Neuronal stem cell (in vitro differentiated cells): ENCODE measurements around the gene CTNS.
A peak's percentile ranks its signal among the peaks of the same experiment; 100 is the strongest.

Source experiments
- DNase-seq: peaks from one replicate; pipeline ENCODE4 v3.0.0-alpha.2; 2013; ENCODE audit warnings: low spot score
- H2AFZ ChIP-seq: one replicate; pipeline ENCODE4 v1.6.1; 2013; ENCODE audit warnings: mild to moderate bottlenecking, low read length, inconsistent platforms
- H2AK5ac ChIP-seq: 2 replicates; pipeline ENCODE4 v1.6.1; 2013; ENCODE audit warnings: low read depth, mild to moderate bottlenecking, inconsistent platforms, low read length, moderate library complexity, mixed read lengths
- H2BK120ac ChIP-seq: 2 replicates; pipeline ENCODE4 v1.6.1; 2013; ENCODE audit warnings: low read depth, mild to moderate bottlenecking, inconsistent platforms, low read length, moderate library complexity, mixed read lengths
- H2BK12ac ChIP-seq: one replicate; pipeline ENCODE4 v1.6.1; 2013; ENCODE audit warnings: low read length, inconsistent platforms
- H2BK15ac ChIP-seq: 2 replicates; pipeline ENCODE4 v1.6.1; 2013; ENCODE audit warnings: mild to moderate bottlenecking, low read length, inconsistent platforms, mixed read lengths
- H2BK5ac ChIP-seq: one replicate; pipeline ENCODE4 v1.6.1; 2013; ENCODE audit warnings: inconsistent platforms, mild to moderate bottlenecking, low read length, moderate library complexity
- H3K14ac ChIP-seq: one replicate; pipeline ENCODE4 v1.6.1; 2013; ENCODE audit warnings: low read length, inconsistent platforms
- H3K18ac ChIP-seq: 2 replicates; pipeline ENCODE4 v1.6.1; 2013; ENCODE audit warnings: low read length, inconsistent platforms
- H3K23ac ChIP-seq: 2 replicates; pipeline ENCODE4 v1.6.1; 2013; ENCODE audit warnings: low read depth, mild to moderate bottlenecking, mixed read lengths, low read length, inconsistent platforms; ENCODE audit not compliant: poor library complexity
- H3K27ac ChIP-seq: replicated peaks from 3 replicates; pipeline ENCODE4 v1.5.1; 2013; ENCODE audit warnings: low read length, inconsistent platforms
- H3K27me3 ChIP-seq, 3 experiments: 2 replicates each; pipeline ENCODE4 v1.6.1; 2013; ENCODE audit warnings: low read length in 3 of 3, mild to moderate bottlenecking in 2 of 3, inconsistent platforms in 1 of 3, low read depth in 1 of 3, mixed read lengths in 1 of 3, moderate library complexity in 1 of 3; ENCODE audit not compliant: control insufficient read depth in 3 of 3, insufficient read depth in 3 of 3
- H3K36me3 ChIP-seq, 2 donors: replicated peaks in 1 of 2; 2 replicates each; pipeline ENCODE4 v1.6.1; 2013; ENCODE audit warnings: low read length in 2 of 2; ENCODE audit not compliant: control insufficient read depth in 2 of 2, insufficient read depth in 2 of 2
- H3K4ac ChIP-seq: 2 replicates; pipeline ENCODE4 v1.6.1; 2013; ENCODE audit warnings: inconsistent platforms, mild to moderate bottlenecking, low read length, moderate library complexity
- H3K4me1 ChIP-seq, 2 donors: 1 replicate in 1 of 2; 2 replicates in 1 of 2; pipeline ENCODE4 v1.6.1; 2013; ENCODE audit warnings: low read length in 2 of 2, low read depth in 1 of 2; ENCODE audit not compliant: control insufficient read depth in 2 of 2, insufficient read depth in 1 of 2
- H3K4me2 ChIP-seq: one replicate; pipeline ENCODE4 v1.6.1; 2013; ENCODE audit warnings: mild to moderate bottlenecking, low read length, inconsistent platforms; ENCODE audit not compliant: insufficient read depth, poor library complexity, severe bottlenecking
- H3K4me3 ChIP-seq, 2 donors: 2 replicates each; pipeline ENCODE4 v1.5.1; 2013; ENCODE audit warnings: low read length in 2 of 2, mild to moderate bottlenecking in 2 of 2, inconsistent platforms in 1 of 2, moderate library complexity in 1 of 2
- H3K79me1 ChIP-seq: one replicate; pipeline ENCODE4 v1.6.1; 2013; ENCODE audit warnings: low read depth, mild to moderate bottlenecking, inconsistent platforms, low read length, moderate library complexity
- H3K9ac ChIP-seq: one replicate; pipeline ENCODE4 v1.6.1; 2013; ENCODE audit warnings: mild to moderate bottlenecking, low read depth, low read length, inconsistent platforms; ENCODE audit not compliant: poor library complexity
- H3K9me3 ChIP-seq, 2 donors: replicated peaks in 1 of 2; 2 replicates each; pipeline versions ENCODE3 to v1.6.1; 2013; ENCODE audit warnings: low read length in 2 of 2, mild to moderate bottlenecking in 2 of 2, inconsistent platforms in 1 of 2, low read depth in 1 of 2, mixed read lengths in 1 of 2, moderate library complexity in 1 of 2; ENCODE audit not compliant: control insufficient read depth in 2 of 2, insufficient read depth in 1 of 2
- H4K8ac ChIP-seq: one replicate; pipeline ENCODE4 v1.6.1; 2013; ENCODE audit warnings: low read depth, mild to moderate bottlenecking, inconsistent platforms, low read length, moderate library complexity
- H4K91ac ChIP-seq: one replicate; pipeline ENCODE4 v1.6.1; 2013; ENCODE audit warnings: low read length, low read depth, mild to moderate bottlenecking, inconsistent platforms; ENCODE audit not compliant: poor library complexity
- WGBS, 2 donors: extraction: QIAGEN DNeasy Blood & Tissue Kit; methylation state at CpG; one replicate each; pipeline ENCODE4 v1.1.7; 2013; ENCODE audit warnings: missing lambda C conversion rate in 2 of 2, mixed read lengths in 1 of 2; ENCODE audit not compliant: insufficient read length in 2 of 2, insufficient replicate concordance in 1 of 2; ENCODE audit errors: extremely low coverage in 2 of 2; 5-methylcytosine and 5-hydroxymethylcytosine counted together

The CTNS gene

GRCh38 chr17:3678821-3679530 is 42.4 kb downstream of the CTNS start:
- peak overlapping the region; percentile 37 for H3K23ac ChIP-seq
- H2BK12ac ChIP-seq, result no peak overlapping the region
- H3K9ac ChIP-seq, result no peak overlapping the region
- H2BK15ac ChIP-seq, result peak overlapping the region; percentile 55
- no peak overlapping the region for H3K4me3 ChIP-seq
- H3K4me2 ChIP-seq, result peak overlapping the region; percentile 11
- H3K4me1 ChIP-seq, result peaks cover 2 to 8% of the 10 kb centered on the region in 2 donors
- no peak overlapping the region for H4K91ac ChIP-seq
- peak overlapping the region; percentile 40 for H2AK5ac ChIP-seq
- no peaks in the 10 kb centered on the region for H3K36me3 ChIP-seq
- no CpG with 5 or more reads among the region's 27 CpGs for WGBS, 2 donors
- H3K4ac ChIP-seq, result no peak overlapping the region
- H3K27ac ChIP-seq, result no peak overlapping the region
- H3K9me3 ChIP-seq, result no peaks in the 10 kb centered on the region
- H3K79me1 ChIP-seq, result no peaks in the 10 kb centered on the region
- no peak overlapping the region for H4K8ac ChIP-seq
- no peak overlapping the region for H3K14ac ChIP-seq
- peak overlapping the region; percentile 85 for H2AFZ ChIP-seq
- no peak overlapping the region for H3K18ac ChIP-seq
- H2BK120ac ChIP-seq, result no peak overlapping the region
- peaks cover 0 to 25% (median 0%) of the 10 kb centered on the region in 3 experiments for H3K27me3 ChIP-seq
- no peak overlapping the region for H2BK5ac ChIP-seq
- no peak for DNase-seq

DNA sequence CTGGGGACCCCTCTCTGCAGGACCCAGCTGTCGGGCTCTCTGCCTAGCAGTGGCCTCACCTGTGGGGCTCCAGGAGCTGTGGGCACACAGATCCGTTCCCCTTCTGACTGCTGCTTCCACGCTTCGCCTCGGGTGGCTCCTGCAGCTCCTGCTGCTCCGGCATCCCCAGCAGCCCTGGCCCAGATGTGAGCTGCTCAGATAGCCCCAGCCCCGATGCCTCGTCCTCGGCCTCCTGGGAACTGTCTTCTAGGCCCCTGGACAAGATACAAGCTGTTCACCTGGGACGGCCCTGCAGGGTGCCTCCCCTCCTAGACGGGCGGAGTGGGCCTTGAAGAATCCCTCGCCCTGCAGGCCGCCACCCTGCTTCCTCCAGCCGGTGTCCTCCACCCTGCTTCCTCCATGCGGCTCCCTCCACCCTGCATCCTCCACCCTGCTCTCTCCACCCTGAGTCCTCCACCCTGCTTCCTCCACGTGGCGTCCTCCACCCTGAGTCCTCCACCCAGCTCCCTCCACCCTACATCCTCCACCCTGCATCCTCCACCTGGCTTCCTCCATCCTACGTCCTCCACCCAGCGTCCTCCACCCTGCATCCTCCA is 43.1 kb downstream of the CTNS start:
- Histone ChIP-seq H2BK12ac (peak overlapping the region; percentile 84), H3K9me3 (no peaks in the 10 kb centered on the region), H2BK5ac (no peak overlapping the region), H3K23ac (no peak overlapping the region), H3K4me2 (no peak overlapping the region), H3K27me3 (peaks cover 0 to 25% (median 0%) of the 10 kb centered on the region in 3 experiments), H2AK5ac (peak overlapping the region; percentile 40), H3K4ac (peak overlapping the region; percentile 37), H2BK15ac (no peak overlapping the region), H2AFZ (no peak overlapping the region), H3K4me3 (no peak overlapping the region), H3K14ac (peak overlapping the region; percentile 56), H2BK120ac (no peak overlapping the region), H4K91ac (no peak overlapping the region), H3K18ac (no peak overlapping the region), H3K27ac (no peak overlapping the region), H4K8ac (no peak overlapping the region), H3K36me3 (no peaks in the 10 kb centered on the region), H3K9ac (peak overlapping the region; percentile 21), H3K79me1 (no peaks in the 10 kb centered on the region), H3K4me1 (peaks cover 0 to 4% of the 10 kb centered on the region in 2 donors)
- WGBS, 2 donors, result no CpG with 5 or more reads among the region's 20 CpGs
- no peak for DNase-seq

GRCh38 chr17:3681057-3681456 is 44.5 kb downstream of the CTNS start:
- H4K8ac ChIP-seq, result no peak overlapping the region
- H3K14ac ChIP-seq, result no peak overlapping the region
- no peaks in the 10 kb centered on the region for H3K9me3 ChIP-seq
- H4K91ac ChIP-seq, result peak overlapping the region; percentile 30
- peak overlapping the region; percentile 20 for H3K23ac ChIP-seq
- H3K9ac ChIP-seq, result peak overlapping the region; percentile 44
- H3K4me1 ChIP-seq, result peaks cover 0 to 3% of the 10 kb centered on the region in 2 donors
- DNase-seq, result no peak
- no peak overlapping the region for H2BK5ac ChIP-seq
- no CpG with 5 or more reads among the region's 12 CpGs for WGBS, 2 donors
- H3K27me3 ChIP-seq, result peaks cover 0 to 25% (median 0%) of the 10 kb centered on the region in 3 experiments
- no peak overlapping the region for H3K18ac ChIP-seq
- H3K4me2 ChIP-seq, result no peak overlapping the region
- no peak overlapping the region for H2BK120ac ChIP-seq
- peak overlapping the region; percentile 22 for H2BK12ac ChIP-seq
- no peak overlapping the region for H2AK5ac ChIP-seq
- H3K79me1 ChIP-seq, result no peaks in the 10 kb centered on the region
- no peak overlapping the region for H3K4ac ChIP-seq
- no peak overlapping the region for H3K27ac ChIP-seq
- no peak overlapping the region for H3K4me3 ChIP-seq
- H2BK15ac ChIP-seq, result no peak overlapping the region
- H2AFZ ChIP-seq, result no peak overlapping the region
- no peaks in the 10 kb centered on the region for H3K36me3 ChIP-seq

GRCh38 chr17:3681565-3681964 is 45.0 kb downstream of the CTNS start:
- no peak overlapping the region for H3K4me3 ChIP-seq
- H4K91ac ChIP-seq, result no peak overlapping the region
- no peak overlapping the region for H3K4me2 ChIP-seq
- H2BK5ac ChIP-seq, result no peak overlapping the region
- no peaks in the 10 kb centered on the region for H3K9me3 ChIP-seq
- no peak overlapping the region for H3K9ac ChIP-seq
- no peaks in the 10 kb centered on the region for H3K79me1 ChIP-seq
- no peak overlapping the region for H2BK15ac ChIP-seq
- H2BK120ac ChIP-seq, result no peak overlapping the region
- H4K8ac ChIP-seq, result no peak overlapping the region
- no peak overlapping the region for H3K23ac ChIP-seq
- H3K36me3 ChIP-seq, result no peaks in the 10 kb centered on the region
- H3K27ac ChIP-seq, result no peak overlapping the region
- no peak for DNase-seq
- H3K27me3 ChIP-seq, result peaks cover 0 to 25% (median 0%) of the 10 kb centered on the region in 3 experiments
- H2BK12ac ChIP-seq, result no peak overlapping the region
- no peak overlapping the region for H3K18ac ChIP-seq
- H2AFZ ChIP-seq, result peak overlapping the region; percentile 42
- no peak overlapping the region for H3K14ac ChIP-seq
- H3K4ac ChIP-seq, result no peak overlapping the region
- peaks cover 0 to 3% of the 10 kb centered on the region in 2 donors for H3K4me1 ChIP-seq
- no CpG with 5 or more reads among the region's 20 CpGs for WGBS, 2 donors
- H2AK5ac ChIP-seq, result peak overlapping the region; percentile 83
